ENCODE measurements around the gene KCNK4. TPM values are rescaled to one million over a fixed set of nuclear protein-coding genes. Genes with fewer than 3 reads are reported as not detected.

KCNK4 gene
- total and polyA plus RNA-seq, 2 of the 13 experiments (the other 11 are each of a cell fraction or from before 2014, with no cell fraction given) = not detected

DNA sequence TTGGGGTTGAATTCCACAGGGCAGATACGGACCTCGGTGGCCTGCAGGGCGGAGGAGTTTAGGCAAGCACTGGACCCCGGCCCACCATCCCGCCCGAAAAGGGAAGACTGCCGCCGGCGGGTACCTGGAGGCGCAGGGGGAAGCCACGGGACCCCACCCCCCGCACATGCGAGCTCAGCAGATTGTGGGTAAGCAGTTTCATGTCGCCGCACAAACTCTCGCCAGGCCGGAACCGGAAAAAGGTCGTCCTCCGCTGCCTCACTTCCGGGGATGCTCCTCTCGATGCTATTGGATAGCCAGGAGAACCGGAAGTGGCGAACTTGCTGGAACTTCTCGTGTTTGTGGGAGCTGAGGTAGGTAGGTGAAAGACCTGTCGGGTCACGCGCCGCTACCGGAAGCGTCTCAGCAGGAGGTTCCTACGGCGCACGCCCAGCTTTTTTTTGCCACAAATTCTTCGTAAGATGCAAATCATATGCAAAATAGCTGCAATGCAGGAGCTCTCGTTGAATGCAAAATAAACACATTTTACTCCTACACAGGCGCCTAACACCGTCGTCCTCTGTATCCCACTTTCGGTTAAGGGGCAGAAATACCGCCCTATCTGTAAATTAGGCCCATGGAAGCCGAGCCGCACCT is 26.3 kb downstream of the KCNK4 start, which contains the start of gene TRMT112 (continued):
- TF ChIP-seq, protein P1, sequence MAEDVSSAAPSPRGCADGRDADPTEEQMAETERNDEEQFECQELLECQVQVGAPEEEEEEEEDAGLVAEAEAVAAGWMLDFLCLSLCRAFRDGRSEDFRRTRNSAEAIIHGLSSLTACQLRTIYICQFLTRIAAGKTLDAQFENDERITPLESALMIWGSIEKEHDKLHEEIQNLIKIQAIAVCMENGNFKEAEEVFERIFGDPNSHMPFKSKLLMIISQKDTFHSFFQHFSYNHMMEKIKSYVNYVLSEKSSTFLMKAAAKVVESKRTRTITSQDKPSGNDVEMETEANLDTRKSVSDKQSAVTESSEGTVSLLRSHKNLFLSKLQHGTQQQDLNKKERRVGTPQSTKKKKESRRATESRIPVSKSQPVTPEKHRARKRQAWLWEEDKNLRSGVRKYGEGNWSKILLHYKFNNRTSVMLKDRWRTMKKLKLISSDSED (CRISPR knock-in tag; IDR thresholded peaks at IDR 0.05) = no peak
- TF ChIP-seq SMAD3 (CRISPR knock-in tag; IDR thresholded peaks at IDR 0.05) (peak; percentile 33; the same call in 1 of the 2 replicates), PAX8 (CRISPR knock-in tag; IDR thresholded peaks at IDR 0.05; ENCODE audit: borderline replicate concordance) (no peak), ZNF564 (CRISPR knock-in tag; IDR thresholded peaks at IDR 0.05) (peak; percentile 87), HES4 (CRISPR knock-in tag; IDR thresholded peaks at IDR 0.05; ENCODE audit: borderline replicate concordance) (no peak), ZFP41 (CRISPR knock-in tag; IDR thresholded peaks at IDR 0.05; ENCODE audit: borderline replicate concordance) (no peak), ZNF30 (CRISPR knock-in tag; IDR thresholded peaks at IDR 0.05) (no peak), SNRNP70 (IDR thresholded peaks at IDR 0.05; ENCODE audit: low read depth, low read length) (no peak), RXRA (CRISPR knock-in tag; IDR thresholded peaks at IDR 0.05) (no peak), ZNF776 (CRISPR knock-in tag; IDR thresholded peaks at IDR 0.05) (peak; percentile 72; the same call in 1 of the 2 replicates), MEF2D (CRISPR knock-in tag; IDR thresholded peaks at IDR 0.05) (peak; percentile 59; the same call in 1 of the 2 replicates), KDM2A (CRISPR knock-in tag; IDR thresholded peaks at IDR 0.05; ENCODE audit: borderline replicate concordance, low read depth) (peak; percentile 93), ZNF3 (CRISPR knock-in tag; IDR thresholded peaks at IDR 0.05) (no peak), REXO4 (CRISPR knock-in tag; IDR thresholded peaks at IDR 0.05; ENCODE audit: borderline replicate concordance) (no peak), ESRRA (CRISPR knock-in tag; IDR thresholded peaks at IDR 0.05; ENCODE audit: low read depth) (no peak; the same call in 1 of the 2 replicates), ZNF432 (CRISPR knock-in tag; IDR thresholded peaks at IDR 0.05; ENCODE audit: borderline replicate concordance) (no peak), ZC3H4 (CRISPR knock-in tag; IDR thresholded peaks at IDR 0.05; ENCODE audit: borderline replicate concordance) (no peak)
- TF ChIP-seq, protein P2, sequence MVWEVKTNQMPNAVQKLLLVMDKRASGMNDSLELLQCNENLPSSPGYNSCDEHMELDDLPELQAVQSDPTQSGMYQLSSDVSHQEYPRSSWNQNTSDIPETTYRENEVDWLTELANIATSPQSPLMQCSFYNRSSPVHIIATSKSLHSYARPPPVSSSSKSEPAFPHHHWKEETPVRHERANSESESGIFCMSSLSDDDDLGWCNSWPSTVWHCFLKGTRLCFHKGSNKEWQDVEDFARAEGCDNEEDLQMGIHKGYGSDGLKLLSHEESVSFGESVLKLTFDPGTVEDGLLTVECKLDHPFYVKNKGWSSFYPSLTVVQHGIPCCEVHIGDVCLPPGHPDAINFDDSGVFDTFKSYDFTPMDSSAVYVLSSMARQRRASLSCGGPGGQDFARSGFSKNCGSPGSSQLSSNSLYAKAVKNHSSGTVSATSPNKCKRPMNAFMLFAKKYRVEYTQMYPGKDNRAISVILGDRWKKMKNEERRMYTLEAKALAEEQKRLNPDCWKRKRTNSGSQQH (CRISPR knock-in tag; IDR thresholded peaks at IDR 0.05; ENCODE audit: low read depth) = no peak; the same call in 1 of the 2 replicates
- TF ChIP-seq, protein P3, sequence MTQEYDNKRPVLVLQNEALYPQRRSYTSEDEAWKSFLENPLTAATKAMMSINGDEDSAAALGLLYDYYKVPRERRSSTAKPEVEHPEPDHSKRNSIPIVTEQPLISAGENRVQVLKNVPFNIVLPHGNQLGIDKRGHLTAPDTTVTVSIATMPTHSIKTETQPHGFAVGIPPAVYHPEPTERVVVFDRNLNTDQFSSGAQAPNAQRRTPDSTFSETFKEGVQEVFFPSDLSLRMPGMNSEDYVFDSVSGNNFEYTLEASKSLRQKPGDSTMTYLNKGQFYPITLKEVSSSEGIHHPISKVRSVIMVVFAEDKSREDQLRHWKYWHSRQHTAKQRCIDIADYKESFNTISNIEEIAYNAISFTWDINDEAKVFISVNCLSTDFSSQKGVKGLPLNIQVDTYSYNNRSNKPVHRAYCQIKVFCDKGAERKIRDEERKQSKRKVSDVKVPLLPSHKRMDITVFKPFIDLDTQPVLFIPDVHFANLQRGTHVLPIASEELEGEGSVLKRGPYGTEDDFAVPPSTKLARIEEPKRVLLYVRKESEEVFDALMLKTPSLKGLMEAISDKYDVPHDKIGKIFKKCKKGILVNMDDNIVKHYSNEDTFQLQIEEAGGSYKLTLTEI (CRISPR knock-in tag; conservative IDR thresholded peaks at IDR 0.05) = no peak
- TF ChIP-seq, protein P4, sequence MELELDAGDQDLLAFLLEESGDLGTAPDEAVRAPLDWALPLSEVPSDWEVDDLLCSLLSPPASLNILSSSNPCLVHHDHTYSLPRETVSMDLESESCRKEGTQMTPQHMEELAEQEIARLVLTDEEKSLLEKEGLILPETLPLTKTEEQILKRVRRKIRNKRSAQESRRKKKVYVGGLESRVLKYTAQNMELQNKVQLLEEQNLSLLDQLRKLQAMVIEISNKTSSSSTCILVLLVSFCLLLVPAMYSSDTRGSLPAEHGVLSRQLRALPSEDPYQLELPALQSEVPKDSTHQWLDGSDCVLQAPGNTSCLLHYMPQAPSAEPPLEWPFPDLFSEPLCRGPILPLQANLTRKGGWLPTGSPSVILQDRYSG (CRISPR knock-in tag; IDR thresholded peaks at IDR 0.05) = no peak
- TF ChIP-seq, protein P5, sequence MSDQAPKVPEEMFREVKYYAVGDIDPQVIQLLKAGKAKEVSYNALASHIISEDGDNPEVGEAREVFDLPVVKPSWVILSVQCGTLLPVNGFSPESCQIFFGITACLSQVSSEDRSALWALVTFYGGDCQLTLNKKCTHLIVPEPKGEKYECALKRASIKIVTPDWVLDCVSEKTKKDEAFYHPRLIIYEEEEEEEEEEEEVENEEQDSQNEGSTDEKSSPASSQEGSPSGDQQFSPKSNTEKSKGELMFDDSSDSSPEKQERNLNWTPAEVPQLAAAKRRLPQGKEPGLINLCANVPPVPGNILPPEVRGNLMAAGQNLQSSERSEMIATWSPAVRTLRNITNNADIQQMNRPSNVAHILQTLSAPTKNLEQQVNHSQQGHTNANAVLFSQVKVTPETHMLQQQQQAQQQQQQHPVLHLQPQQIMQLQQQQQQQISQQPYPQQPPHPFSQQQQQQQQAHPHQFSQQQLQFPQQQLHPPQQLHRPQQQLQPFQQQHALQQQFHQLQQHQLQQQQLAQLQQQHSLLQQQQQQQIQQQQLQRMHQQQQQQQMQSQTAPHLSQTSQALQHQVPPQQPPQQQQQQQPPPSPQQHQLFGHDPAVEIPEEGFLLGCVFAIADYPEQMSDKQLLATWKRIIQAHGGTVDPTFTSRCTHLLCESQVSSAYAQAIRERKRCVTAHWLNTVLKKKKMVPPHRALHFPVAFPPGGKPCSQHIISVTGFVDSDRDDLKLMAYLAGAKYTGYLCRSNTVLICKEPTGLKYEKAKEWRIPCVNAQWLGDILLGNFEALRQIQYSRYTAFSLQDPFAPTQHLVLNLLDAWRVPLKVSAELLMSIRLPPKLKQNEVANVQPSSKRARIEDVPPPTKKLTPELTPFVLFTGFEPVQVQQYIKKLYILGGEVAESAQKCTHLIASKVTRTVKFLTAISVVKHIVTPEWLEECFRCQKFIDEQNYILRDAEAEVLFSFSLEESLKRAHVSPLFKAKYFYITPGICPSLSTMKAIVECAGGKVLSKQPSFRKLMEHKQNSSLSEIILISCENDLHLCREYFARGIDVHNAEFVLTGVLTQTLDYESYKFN (CRISPR knock-in tag; conservative IDR thresholded peaks at IDR 0.05) = peak; percentile 20; the same call in 1 of the 2 replicates

Measured in HepG2 (cell line).